ENCODE measurements around the gene RNF130.

The RNF130 gene, protein sequence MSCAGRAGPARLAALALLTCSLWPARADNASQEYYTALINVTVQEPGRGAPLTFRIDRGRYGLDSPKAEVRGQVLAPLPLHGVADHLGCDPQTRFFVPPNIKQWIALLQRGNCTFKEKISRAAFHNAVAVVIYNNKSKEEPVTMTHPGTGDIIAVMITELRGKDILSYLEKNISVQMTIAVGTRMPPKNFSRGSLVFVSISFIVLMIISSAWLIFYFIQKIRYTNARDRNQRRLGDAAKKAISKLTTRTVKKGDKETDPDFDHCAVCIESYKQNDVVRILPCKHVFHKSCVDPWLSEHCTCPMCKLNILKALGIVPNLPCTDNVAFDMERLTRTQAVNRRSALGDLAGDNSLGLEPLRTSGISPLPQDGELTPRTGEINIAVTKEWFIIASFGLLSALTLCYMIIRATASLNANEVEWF

DNA sequence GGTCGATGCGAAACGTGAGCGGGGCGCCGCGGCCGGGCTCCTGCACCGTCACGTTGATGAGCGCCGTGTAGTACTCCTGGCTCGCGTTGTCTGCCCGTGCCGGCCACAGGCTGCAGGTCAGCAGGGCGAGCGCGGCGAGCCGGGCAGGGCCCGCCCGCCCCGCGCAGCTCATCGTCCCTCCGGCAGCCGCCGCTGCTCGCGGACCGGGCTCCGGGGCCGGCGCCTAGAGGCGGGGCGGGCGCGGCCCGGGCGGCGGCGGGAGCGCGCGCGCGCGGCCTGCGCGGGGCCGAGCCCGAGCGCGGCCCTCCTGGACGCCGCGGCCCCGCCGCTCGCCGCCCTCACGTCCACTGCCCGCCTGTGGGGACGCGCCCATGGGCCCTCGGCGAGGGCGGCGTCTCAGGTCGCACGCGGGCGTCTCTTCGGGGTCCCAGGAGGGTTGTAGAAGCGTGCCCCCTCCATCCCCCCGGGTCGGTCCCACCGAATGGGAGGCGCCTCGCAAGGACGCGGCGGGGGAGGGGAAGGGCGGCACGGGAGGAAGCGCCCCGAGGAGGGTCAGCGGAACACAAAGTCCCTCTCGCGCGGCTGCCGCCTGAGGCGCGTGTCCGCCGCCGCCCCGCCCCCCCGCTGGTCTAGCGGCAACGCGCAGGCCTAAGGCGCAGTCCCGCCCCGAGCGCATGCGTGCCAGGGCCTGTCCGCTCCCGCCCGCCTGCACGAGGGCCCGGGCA lies at the start of gene RNF130:
Gene RNF130 (minus strand): TSS at position 229 of the 725 bp plus-strand sequence. CDS start 57 bp downstream, at position 172.
- no peak within 1 kb of the TSS for H3K27ac Mint-ChIP-seq
- peak within 1 kb of the TSS; percentile 78 for H3K4me3 Mint-ChIP-seq
- peaks cover 52% of the 10 kb centered on the region for H3K27me3 Mint-ChIP-seq (ENCODE audit: low read depth)
- H3K36me3 Mint-ChIP-seq (ENCODE audit: low read depth), result peaks cover 1% of the 10 kb centered on the region
- peaks cover 11% of the 10 kb centered on the region for H3K9me3 Mint-ChIP-seq
- H3K4me1 Mint-ChIP-seq (ENCODE audit: low read depth), result peaks cover 10% of the 10 kb centered on the region

DNA sequence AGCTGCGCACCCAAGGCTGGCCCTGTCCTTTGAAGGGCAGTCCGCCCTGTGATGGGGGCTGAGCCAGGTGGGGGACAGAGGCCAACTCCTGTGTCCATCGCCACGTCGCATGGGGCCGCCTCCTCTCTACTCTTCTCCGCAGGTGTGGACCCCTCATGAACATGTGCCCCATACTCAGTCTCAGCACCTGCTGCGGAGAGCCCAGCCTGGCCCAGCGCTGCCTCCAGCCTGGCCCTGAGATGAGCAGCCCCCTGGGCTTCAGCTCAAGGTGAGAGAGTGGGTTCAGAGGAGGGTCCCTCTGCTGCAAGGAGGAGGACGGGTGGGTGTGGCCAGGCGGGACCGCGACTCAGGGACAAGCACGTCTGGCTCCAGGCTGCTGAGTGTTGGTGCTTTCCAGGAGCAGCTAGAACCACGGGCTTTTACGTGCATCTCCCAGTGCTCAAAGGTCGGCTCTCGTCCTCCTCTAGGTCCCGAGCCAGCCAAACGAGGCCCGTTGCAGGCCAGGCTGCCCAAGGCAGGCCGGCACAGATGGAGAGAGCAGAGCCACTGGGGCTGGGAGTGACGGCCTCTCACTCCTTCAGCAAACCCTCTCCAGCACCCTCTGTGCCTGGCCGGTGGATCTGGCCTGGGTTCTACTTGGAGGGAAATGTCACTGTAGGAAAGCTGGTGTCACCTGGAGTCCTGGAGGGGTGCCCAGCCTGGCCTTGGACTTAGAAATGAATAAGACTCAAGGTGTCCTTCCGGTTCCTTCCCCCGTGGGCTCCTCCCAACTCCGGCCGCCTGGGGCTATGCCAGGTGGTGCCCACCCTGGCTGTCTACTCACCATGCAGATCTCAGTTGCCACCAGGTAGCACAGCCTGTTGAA lies 48.9 kb upstream of the RNF130 start:
- no peaks in the 10 kb centered on the region for H3K4me1 Mint-ChIP-seq (ENCODE audit: low read depth)
- no peaks in the 10 kb centered on the region for H3K27me3 Mint-ChIP-seq (ENCODE audit: low read depth)
- H3K9me3 Mint-ChIP-seq, result no peaks in the 10 kb centered on the region
- H3K36me3 Mint-ChIP-seq (ENCODE audit: low read depth), result no peaks in the 10 kb centered on the region
- no peak overlapping the region for H3K27ac Mint-ChIP-seq
- no peak overlapping the region for H3K4me3 Mint-ChIP-seq

DNA sequence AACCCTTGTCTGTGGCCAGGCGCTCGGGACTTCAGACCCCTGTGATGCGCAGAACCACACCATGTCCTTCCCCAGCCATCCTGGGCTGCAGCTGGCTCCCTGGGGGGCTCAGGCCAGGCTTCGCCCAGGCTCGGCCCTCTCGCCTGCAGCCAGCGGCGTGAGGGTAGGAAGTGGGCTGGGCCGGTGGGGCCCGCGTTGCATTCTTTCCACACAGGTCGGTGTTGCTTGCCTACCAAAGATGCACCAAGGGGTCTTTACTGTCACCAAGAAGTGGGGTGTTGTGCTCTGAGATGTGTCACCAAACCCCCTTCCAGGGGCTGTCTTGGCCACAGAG lies 48.3 kb upstream of the RNF130 start:
- H3K27ac Mint-ChIP-seq, result no peak overlapping the region

DNA sequence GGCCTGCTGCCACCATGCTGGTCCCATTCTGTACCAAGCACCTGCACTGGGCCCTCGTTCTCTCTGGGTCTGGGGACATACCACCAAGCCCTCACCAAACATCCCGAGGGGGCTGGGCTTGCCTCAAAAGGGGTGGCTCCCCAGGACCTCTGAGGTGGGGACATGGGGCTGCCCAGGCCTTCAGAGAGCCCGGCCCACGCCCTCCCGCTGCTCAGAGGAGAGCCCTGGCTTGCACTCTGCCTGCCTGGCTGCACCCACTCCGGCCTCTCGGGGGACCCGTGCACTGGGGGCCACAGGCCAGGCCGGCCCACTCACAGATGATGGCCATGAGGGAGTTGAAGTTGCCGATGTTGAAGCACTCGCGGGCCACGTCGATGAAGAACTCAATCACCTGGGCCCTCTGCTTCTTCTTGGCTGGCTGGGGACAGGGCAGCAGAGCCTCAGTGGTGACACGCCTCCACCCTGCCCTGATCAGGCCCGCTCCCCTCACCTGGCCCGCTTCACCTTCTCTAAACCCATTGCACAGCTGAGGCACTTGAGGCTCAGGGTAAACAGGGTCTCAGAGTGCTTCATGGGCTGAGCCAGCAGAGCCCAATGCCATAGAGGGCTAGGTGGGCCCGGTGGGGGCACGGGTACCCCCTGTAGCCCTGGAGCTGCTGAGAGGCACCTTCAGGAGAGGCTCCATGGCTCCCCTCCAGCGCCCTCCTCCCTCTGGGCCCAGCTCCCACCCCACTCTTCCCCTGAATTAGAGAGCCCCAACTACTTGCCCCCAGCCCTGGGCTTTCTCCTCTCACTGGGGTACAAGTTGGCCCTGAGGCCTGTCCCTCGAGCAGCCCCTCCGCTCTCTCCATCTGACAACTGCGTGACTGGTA lies 47.7 kb upstream of the RNF130 start:
- H3K27me3 Mint-ChIP-seq (ENCODE audit: low read depth), result no peaks in the 10 kb centered on the region
- no peaks in the 10 kb centered on the region for H3K4me1 Mint-ChIP-seq (ENCODE audit: low read depth)
- H3K36me3 Mint-ChIP-seq (ENCODE audit: low read depth), result no peaks in the 10 kb centered on the region
- H3K27ac Mint-ChIP-seq, result no peak overlapping the region
- no peaks in the 10 kb centered on the region for H3K9me3 Mint-ChIP-seq
- H3K4me3 Mint-ChIP-seq, result no peak overlapping the region

More for the DNA sequence above, 48.3 kb upstream of the RNF130 start:
- no peaks in the 10 kb centered on the region for H3K4me1 Mint-ChIP-seq (ENCODE audit: low read depth)
- H3K9me3 Mint-ChIP-seq, result no peaks in the 10 kb centered on the region
- H3K36me3 Mint-ChIP-seq (ENCODE audit: low read depth), result no peaks in the 10 kb centered on the region
- H3K4me3 Mint-ChIP-seq, result no peak overlapping the region
- H3K27me3 Mint-ChIP-seq (ENCODE audit: low read depth), result no peaks in the 10 kb centered on the region

DNA sequence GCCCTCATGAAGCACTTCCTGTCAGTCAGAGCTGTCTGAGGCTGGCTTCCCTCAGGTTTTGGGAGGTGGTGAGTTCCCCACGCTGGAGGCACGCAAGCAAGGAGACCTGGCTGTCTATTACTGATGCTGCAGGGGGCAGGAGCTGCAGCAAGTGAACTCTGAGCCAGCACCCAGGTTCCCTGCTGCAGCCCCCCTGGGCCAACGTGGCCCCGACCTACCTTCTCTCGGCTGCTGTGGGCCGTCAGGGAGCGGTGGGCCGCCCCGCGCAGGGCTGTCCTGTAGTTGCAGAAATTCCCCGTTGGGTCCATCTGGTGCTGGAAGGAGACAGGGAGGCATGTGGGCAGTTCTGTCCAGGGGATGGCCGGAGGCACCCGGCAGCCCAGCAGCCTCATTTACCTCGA lies 46.8 kb upstream of the RNF130 start:
- Mint-ChIP-seq H3K27me3 (ENCODE audit: low read depth) (no peaks in the 10 kb centered on the region), H3K4me3 (no peak overlapping the region), H3K9me3 (no peaks in the 10 kb centered on the region), H3K27ac (no peak overlapping the region), H3K36me3 (ENCODE audit: low read depth) (no peaks in the 10 kb centered on the region), H3K4me1 (ENCODE audit: low read depth) (no peaks in the 10 kb centered on the region)

DNA sequence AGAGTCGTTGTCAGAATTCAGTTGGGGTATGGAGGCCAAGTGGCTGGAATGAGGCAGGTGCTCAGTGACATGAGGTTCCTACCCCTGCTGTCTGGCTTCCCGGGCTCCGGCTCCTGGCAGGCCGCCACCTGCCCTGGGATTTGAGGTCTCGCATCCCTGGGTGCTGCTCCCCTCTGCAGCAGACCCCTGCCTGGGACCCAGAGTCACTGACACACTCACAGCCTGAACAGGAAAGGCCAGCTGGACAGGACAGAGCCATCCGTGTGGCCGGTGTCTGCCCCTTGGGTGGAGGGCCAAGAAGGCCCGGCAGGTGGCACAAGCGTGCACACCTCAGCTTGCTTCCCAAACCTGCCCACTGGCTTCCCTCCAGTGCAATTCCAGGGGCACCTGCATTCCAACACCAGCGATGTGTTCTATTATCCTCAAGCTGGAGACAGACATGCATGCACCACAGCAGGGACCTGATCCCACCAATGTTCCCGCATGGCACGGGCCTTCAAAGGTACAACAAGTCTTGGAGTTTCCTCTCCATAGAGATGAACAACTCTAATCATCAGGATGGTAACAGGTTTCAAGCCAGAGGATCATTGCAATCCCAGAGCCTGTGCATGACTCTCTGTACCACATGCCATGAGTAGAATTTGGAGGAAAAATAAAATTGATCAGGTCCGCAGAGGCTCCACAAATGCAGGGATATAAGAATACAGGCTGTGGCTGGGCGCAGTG lies 45.6 kb upstream of the RNF130 start:
- no peak overlapping the region for H3K27ac Mint-ChIP-seq
- H3K4me1 Mint-ChIP-seq (ENCODE audit: low read depth), result no peaks in the 10 kb centered on the region
- H3K36me3 Mint-ChIP-seq (ENCODE audit: low read depth), result no peaks in the 10 kb centered on the region
- no peak overlapping the region for H3K4me3 Mint-ChIP-seq
- no peaks in the 10 kb centered on the region for H3K27me3 Mint-ChIP-seq (ENCODE audit: low read depth)
- no peaks in the 10 kb centered on the region for H3K9me3 Mint-ChIP-seq

DNA sequence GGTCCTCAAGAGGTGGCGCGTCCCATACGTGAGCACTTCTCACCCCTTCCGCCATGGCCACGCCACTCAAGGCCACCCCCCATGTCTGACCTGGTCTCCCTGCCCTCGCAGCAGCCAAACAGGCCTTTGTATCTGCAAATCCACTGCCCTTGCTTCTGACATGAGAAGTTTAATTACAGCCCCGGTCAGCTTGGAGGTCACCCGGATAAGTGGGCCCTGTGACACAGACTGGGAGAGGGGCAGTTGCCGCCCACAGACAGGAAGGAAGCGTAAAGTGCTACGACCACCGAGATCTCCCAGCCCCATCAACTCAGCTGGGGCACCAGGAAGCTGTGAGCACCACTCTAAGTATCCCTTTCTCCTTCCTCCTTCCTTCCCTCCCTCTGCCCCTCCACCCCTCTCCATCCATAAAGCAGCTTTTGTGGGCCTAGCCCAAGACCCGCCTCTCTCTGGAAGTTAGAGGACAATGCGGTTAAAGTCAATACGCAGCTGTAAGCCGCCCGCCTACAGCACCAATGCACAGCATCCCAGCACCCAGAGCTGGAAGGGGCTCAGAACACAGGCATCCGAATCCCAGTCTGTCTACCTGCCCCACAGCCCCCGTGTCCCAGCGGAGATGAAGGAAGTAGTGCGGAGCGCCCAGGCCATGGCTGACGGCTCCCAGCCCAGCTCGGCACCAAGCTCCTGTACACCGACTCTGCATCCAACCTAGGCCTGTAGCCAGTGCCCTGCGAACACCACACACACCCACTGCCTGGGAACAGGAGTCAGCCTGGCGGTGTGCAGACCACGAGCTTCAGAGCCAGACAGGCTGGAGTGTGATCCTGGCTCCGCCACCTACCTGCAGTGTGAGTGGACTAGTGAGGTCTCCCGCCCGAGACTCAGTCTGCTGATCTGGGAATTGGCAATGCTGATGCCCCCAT lies 44.8 kb upstream of the RNF130 start:
- H3K4me1 Mint-ChIP-seq (ENCODE audit: low read depth), result no peaks in the 10 kb centered on the region
- H3K9me3 Mint-ChIP-seq, result no peaks in the 10 kb centered on the region
- no peak overlapping the region for H3K27ac Mint-ChIP-seq
- no peaks in the 10 kb centered on the region for H3K36me3 Mint-ChIP-seq (ENCODE audit: low read depth)
- no peak overlapping the region for H3K4me3 Mint-ChIP-seq
- H3K27me3 Mint-ChIP-seq (ENCODE audit: low read depth), result no peaks in the 10 kb centered on the region

DNA sequence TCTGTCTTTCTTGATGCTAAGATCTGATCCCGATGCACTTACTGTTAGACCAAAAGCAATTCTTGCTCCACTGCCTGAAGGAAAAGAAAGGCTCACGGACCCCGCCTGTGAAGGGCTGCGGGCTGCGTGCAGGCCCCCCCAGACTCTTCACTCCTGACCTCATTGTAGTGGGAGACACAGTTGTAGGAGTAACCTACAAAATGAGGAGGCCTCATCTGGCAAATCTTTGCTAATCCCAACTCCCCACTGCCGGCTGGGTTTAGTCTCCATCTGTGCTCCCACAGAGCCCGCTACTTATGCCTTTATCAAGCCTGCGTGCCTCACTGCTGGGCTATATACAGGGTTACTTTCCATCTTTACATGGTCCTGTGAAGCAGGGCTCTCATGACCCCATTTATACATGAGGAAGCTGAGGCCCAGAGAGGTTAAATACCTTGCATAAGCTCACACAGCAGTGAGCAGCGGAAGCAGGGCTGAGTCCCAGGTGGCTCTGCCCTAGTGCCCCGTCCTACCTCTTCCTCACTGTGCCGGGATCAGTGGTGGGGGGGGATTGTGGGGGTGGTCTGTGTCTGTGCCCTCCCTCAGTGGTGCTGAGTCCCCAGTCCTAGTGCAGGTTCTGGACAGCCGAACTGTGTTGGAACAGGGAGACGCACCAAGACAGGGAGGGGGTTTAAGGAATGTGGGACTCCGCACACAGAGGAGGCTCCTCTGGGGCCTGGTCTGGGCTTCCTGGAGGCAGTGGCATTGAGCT lies 43.9 kb upstream of the RNF130 start:
- Mint-ChIP-seq H3K27me3 (ENCODE audit: low read depth) (no peaks in the 10 kb centered on the region), H3K4me1 (ENCODE audit: low read depth) (no peaks in the 10 kb centered on the region), H3K27ac (no peak overlapping the region), H3K9me3 (no peaks in the 10 kb centered on the region), H3K4me3 (no peak overlapping the region), H3K36me3 (ENCODE audit: low read depth) (no peaks in the 10 kb centered on the region)

DNA sequence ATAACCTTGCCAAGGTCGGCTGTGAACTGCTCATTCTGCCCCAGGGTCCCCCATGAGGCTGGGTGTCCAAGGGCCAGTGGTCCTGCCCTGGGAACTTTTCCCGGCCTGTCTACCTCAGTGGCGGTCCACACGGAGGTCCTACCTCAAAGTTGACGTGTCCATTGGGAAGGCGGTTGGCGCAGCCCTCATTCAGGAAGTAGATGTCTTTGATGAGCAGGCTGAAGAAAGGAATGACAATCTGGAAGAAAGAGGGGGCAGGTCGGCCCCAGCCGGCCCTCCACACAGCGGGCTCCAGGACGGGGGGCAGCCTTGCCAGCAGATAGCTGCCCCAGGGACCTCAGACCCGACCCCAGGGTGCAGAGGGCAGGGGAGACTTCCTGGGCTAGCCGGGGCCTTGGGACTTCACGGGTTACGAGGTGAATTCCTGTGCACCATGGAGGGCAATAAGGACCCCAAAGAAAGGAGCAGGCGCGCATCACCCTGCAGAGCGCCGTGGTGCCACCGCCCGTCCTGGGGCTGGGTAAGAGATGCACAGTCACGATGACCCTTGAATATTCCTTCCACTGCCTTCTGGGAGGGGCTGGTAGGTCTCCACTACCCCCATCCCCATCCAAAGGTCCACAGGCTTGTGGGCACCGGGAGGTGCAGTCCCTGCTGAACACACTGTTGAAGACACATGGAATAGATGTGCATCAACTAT lies 42.9 kb upstream of the RNF130 start:
- H3K4me3 Mint-ChIP-seq, result no peak overlapping the region
- no peaks in the 10 kb centered on the region for H3K4me1 Mint-ChIP-seq (ENCODE audit: low read depth)
- no peaks in the 10 kb centered on the region for H3K27me3 Mint-ChIP-seq (ENCODE audit: low read depth)
- H3K27ac Mint-ChIP-seq, result no peak overlapping the region
- H3K9me3 Mint-ChIP-seq, result no peaks in the 10 kb centered on the region
- no peaks in the 10 kb centered on the region for H3K36me3 Mint-ChIP-seq (ENCODE audit: low read depth)

DNA sequence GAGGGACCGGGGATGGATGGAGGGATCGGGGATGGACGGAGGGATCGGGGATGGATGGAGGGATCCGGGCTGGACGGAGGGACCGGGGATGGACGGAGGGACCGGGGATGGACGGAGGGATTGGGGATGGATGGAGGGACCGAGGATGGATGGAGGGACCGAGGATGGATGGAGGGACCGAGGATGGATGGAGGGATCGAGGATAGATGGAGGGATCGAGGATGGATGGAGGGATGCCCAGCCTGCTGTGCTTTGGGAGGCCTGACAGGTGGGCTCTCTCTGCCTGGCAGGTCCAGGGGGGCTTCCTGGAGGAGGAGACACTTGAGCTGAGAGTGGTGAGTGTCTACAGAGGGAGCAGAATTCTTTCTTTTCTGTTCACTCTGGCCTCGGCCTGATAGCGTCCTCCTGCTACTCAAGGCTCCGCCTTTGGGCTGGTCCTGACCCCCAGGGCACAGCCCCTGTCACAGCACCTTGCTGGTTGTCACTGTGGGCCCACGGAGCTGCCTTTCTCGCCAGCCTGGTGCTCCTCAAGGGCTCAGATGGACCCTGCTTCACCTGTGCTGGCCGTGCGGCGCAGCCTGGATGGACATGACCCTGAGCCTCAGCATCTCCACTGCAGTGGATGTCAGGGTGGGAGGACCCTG lies 42.2 kb upstream of the RNF130 start:
- H3K4me1 Mint-ChIP-seq (ENCODE audit: low read depth), result no peaks in the 10 kb centered on the region
- no peak overlapping the region for H3K27ac Mint-ChIP-seq
- H3K27me3 Mint-ChIP-seq (ENCODE audit: low read depth), result no peaks in the 10 kb centered on the region
- H3K36me3 Mint-ChIP-seq (ENCODE audit: low read depth), result no peaks in the 10 kb centered on the region
- H3K4me3 Mint-ChIP-seq, result no peak overlapping the region
- no peaks in the 10 kb centered on the region for H3K9me3 Mint-ChIP-seq

DNA sequence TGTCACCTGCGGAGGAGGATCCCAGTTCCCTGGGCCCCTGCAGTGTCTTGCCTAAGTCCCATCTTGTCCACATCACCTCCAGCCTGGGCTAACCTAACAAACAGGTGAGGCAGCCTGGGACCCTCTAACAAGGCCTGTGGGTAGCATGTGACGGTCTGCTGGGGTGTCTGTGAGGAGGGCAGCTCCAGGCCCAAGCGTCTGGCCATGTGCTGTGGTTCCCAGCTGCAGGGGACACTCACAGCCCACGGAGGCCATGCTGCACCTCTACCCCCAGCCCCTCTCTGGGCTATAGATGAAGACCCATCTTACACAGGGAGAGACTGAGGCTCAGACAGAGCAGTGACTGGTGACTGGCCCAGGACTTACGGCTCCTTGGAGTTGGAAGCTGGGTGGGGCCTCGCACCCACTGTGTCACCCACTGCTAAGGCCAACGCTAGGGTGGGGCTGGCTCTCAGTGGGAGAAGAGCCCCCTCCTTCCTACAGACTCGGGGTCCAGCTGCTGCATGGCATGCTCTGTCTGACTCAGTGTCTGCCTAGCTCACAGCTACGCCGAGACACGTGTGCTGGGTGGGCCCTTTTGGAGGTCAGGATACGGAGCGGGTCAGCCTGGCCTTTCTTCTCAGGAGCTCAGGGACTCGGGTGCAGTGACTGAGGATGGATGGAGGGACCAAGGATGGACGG lies 40.8 kb upstream of the RNF130 start:
- no peak overlapping the region for H3K27ac Mint-ChIP-seq
- H3K27me3 Mint-ChIP-seq (ENCODE audit: low read depth), result no peaks in the 10 kb centered on the region
- H3K4me1 Mint-ChIP-seq (ENCODE audit: low read depth), result no peaks in the 10 kb centered on the region
- H3K9me3 Mint-ChIP-seq, result peaks cover 8% of the 10 kb centered on the region
- no peak overlapping the region for H3K4me3 Mint-ChIP-seq
- no peaks in the 10 kb centered on the region for H3K36me3 Mint-ChIP-seq (ENCODE audit: low read depth)

All from T-helper 1 cell treated with Interleukin-12 subunit alpha and Interleukin-12 subunit beta and Interleukin-4 antibody, amounts not matched to agents 30 μg/mL and 1 μg/mL, for 36 hours (primary cell).